Left lung (tissue), 10 donors: ENCODE results near the gene FAM13A. TPM values are rescaled to one million over a fixed set of nuclear protein-coding genes. Genes with fewer than 3 reads are reported as not detected.

ENCODE experiments used
- ATAC-seq: fragments of 200-7000 bp; cut with Tn5 transposase; one replicate; pipeline ENCODE4 v1.9.1; 2020; ENCODE audit warnings: moderate library complexity
- DNase-seq, 4 donors: peaks; one replicate each; pipeline ENCODE4 v3.0.0-alpha.2; 2013 to 2020
- H3K27ac ChIP-seq, 2 donors: fragments of 200-600 bp; sonication (generic) in 1 of 2; one replicate each; pipeline versions ENCODE4 v1.5.0 to v1.8.0; 2020 to 2021
- H3K27me3 ChIP-seq, 2 donors: fragments of 200-600 bp; sonication (generic) in 1 of 2; one replicate each; pipeline versions ENCODE4 v1.5.0 to v1.8.0; 2020 to 2021
- H3K36me3 ChIP-seq, 2 donors: fragments of 200-600 bp; sonication (generic) in 1 of 2; one replicate each; pipeline versions ENCODE4 v1.5.0 to v1.8.0; 2020 to 2021
- H3K4me1 ChIP-seq, 2 donors: fragments of 200-600 bp; one replicate each; pipeline ENCODE4 v1.8.0; 2021
- H3K4me3 ChIP-seq, 2 donors: fragments of 200-600 bp; sonication (generic) in 1 of 2; one replicate each; pipeline versions ENCODE4 v1.5.0 to v1.8.0; 2020 to 2021; ENCODE audit warnings: mild to moderate bottlenecking in 1 of 2
- H3K9me3 ChIP-seq, 2 donors: fragments of 200-600 bp; sonication (generic) in 1 of 2; one replicate each; pipeline versions ENCODE4 v1.5.0 to v1.8.0; 2020 to 2021
- CTCF ChIP-seq, 2 donors: fragments of 200-600 bp; sonication (generic) in 1 of 2; IDR thresholded peaks; one replicate each; pipeline versions ENCODE4 v1.5.0 to v1.8.0; 2021; ENCODE audit warnings: antibody characterized with exemption in 2 of 2
- intact Hi-C, 2 donors: fragments of 100-400 bp; cut with DNase I; formaldehyde crosslinking; loops; one replicate each; pipeline versions ENCODE4 v1.11.2 to v1.14.2; 2022
- polyA plus RNA-seq, 6 donors: library from polyadenylated mRNA; unstranded; fragments of 120-200 nt; gene quantifications; one replicate each; pipeline ENCODE4 v1.2.1, GENCODE V29; 2013; ENCODE audit not compliant: insufficient read length in 6 of 6
- total RNA-seq, 2 donors: library from RNA; stranded (reverse); fragmentation: NEBNext Ultra II Directional; extraction: Animal tissue kit (Norgen Biotek cat#: 25700); gene quantifications; one replicate each; pipeline ENCODE4 v1.2.1, GENCODE V29; 2021
- donor health status: DM: no; HTN: yes; CAD: no.
- donor health status: DM: no; HTN: no; CAD: no.

The FAM13A gene
- total and polyA plus RNA-seq, 8 donors: 22.2 to 69.5 (median 52.2) TPM

DNA sequence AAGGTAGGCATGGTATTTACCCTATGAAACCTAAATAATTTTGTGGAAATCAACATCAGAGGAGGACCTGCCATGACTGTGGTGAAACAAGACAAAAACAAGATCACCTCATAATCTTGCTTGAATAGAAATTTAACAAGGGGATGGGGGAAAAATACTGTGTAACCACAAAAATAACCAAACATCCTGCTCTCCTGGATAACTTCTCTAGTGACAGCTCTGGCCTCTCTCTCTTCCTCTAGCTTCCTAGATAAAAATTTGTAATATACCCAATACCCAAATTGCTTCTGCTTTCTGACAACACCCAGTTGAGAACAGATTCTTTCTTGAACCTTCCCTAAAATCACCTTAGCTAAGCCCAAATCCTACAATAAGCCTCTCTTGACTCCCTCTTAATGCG, 42.5 kb upstream of the FAM13A start:
- Histone ChIP-seq H3K4me3 (no peak overlapping the region), H3K36me3 (no peaks in the 10 kb centered on the region), H3K27me3 (no peaks in the 10 kb centered on the region), H3K27ac (no peak overlapping the region), H3K9me3 (no peaks in the 10 kb centered on the region), H3K4me1 (no peaks in the 10 kb centered on the region)
- DNase-seq (no peak), ATAC-seq (no peak)
- TF ChIP-seq CTCF (IDR thresholded peaks at IDR 0.05): no peak
- intact Hi-C loops: no loop called here

DNA sequence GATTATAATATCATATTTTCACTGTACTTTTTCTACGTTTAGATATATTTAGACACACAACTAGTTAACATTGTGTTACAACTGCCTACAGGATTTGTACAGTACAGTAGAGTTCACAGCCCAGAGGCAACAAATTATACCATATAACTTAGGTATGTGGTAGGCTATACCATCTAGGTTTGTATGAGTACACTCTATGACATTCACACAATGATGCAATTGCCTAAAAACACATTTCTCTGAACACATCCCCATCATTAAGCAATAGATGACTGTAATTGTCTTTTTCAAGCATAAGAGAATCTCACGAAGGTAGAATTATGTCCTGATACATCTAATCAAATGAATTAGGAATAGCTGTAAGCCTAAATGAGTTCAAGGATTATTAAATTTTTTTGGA, 42.0 kb upstream of the FAM13A start:
- no peak for TF ChIP-seq CTCF (IDR thresholded peaks at IDR 0.05)
- intact Hi-C loops: no loop called here
- ATAC-seq: no peak
- Histone ChIP-seq H3K4me1 (no peaks in the 10 kb centered on the region), H3K27me3 (no peaks in the 10 kb centered on the region), H3K36me3 (no peaks in the 10 kb centered on the region), H3K9me3 (no peaks in the 10 kb centered on the region), H3K4me3 (no peak overlapping the region), H3K27ac (no peak overlapping the region)
- DNase-seq: no peak

- no peak for TF ChIP-seq CTCF (IDR thresholded peaks at IDR 0.05)
- H3K4me1 ChIP-seq: no peaks in the 10 kb centered on the region
- ATAC-seq (no peak), DNase-seq (no peak)
- H3K27ac ChIP-seq: no peak overlapping the region
- no peaks in the 10 kb centered on the region for H3K36me3 ChIP-seq
- H3K27me3 ChIP-seq: no peaks in the 10 kb centered on the region
- H3K9me3 ChIP-seq: peaks cover 0 to 20% of the 10 kb centered on the region in 2 donors
- H3K4me3 ChIP-seq: no peak overlapping the region
- intact Hi-C loops: no loop called here
These were observed 21.3 kb upstream of the FAM13A start for GRCh38 chr4:89078300-89078699.

DNA sequence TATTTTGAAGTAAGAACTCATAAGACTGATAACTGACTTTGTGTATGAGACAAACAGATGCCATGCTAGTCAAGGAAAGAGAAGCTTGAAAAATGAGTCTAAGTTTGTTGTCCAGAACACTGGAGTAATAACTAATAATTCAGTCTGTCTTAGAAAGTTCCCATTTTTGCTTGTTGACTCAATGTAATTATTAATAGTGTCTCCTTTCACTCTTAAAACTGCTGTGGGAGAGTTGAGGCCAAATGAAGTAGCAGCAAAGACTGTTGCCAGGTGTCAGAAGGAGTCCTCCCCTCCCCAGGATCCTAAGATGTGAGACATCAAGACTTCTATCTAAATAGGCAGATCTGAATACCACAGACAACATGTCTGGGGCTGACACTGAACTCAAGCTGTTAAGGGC, 20.8 kb upstream of the FAM13A start:
- intact Hi-C loops: no loop called here
- Histone ChIP-seq H3K4me3 (no peak overlapping the region), H3K4me1 (no peaks in the 10 kb centered on the region), H3K27ac (no peak overlapping the region), H3K27me3 (no peaks in the 10 kb centered on the region), H3K9me3 (peaks cover 0 to 20% of the 10 kb centered on the region in 2 donors), H3K36me3 (no peaks in the 10 kb centered on the region)
- no peak for TF ChIP-seq CTCF (IDR thresholded peaks at IDR 0.05)
- DNase-seq: no peak
- ATAC-seq: no peak

GRCh38 chr4:89072921-89073320, 15.9 kb upstream of the FAM13A start:
- Histone ChIP-seq H3K27me3 (no peaks in the 10 kb centered on the region), H3K27ac (no peak overlapping the region), H3K4me1 (no peaks in the 10 kb centered on the region), H3K36me3 (no peaks in the 10 kb centered on the region), H3K9me3 (peaks cover 0 to 6% of the 10 kb centered on the region in 2 donors), H3K4me3 (no peak overlapping the region)
- intact Hi-C loops: no loop called here
- no peak for TF ChIP-seq CTCF (IDR thresholded peaks at IDR 0.05)
- no peak for ATAC-seq
- no peak for DNase-seq
